ENCODE results near the gene C1orf105.

DNA sequence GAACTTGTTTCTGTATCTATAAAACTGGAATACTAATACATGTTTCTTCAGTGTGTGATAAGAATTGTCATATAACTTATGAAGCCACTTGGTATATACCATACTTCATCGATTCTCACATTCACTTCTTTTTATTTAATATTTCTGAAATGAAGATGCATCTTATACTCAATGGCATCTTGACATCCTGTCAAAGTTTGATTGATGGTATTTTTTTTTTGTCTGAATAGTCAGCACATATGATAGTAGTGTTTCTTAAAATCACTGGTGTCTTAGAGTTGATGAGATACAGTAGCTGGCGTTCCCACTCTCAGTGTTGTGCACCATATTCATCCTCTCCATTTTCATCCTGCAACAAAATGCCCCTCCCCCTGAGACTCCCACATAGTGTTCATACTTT is 34.4 kb upstream of the C1orf105 start:
- TF ChIP-seq POLR2A (IDR thresholded peaks at IDR 0.05): no peak
- TF ChIP-seq, protein P1, sequence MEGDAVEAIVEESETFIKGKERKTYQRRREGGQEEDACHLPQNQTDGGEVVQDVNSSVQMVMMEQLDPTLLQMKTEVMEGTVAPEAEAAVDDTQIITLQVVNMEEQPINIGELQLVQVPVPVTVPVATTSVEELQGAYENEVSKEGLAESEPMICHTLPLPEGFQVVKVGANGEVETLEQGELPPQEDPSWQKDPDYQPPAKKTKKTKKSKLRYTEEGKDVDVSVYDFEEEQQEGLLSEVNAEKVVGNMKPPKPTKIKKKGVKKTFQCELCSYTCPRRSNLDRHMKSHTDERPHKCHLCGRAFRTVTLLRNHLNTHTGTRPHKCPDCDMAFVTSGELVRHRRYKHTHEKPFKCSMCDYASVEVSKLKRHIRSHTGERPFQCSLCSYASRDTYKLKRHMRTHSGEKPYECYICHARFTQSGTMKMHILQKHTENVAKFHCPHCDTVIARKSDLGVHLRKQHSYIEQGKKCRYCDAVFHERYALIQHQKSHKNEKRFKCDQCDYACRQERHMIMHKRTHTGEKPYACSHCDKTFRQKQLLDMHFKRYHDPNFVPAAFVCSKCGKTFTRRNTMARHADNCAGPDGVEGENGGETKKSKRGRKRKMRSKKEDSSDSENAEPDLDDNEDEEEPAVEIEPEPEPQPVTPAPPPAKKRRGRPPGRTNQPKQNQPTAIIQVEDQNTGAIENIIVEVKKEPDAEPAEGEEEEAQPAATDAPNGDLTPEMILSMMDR (IDR thresholded peaks at IDR 0.05): no peak

Data from testis (tissue), 2 donors.